NCI-H2196 treated with DMSO at 0.1 percent for 48 hours (cell line): Measurements from ENCODE around the gene NEDD8.

Experiments
- DNase-seq: peaks from one replicate; lab custom pipeline; 2025; ENCODE audit not compliant: unreplicated experiment; lab: John Stamatoyannopoulos, UW

The NEDD8 gene

GRCh38 chr14:24182110-24182882 is 49.9 kb downstream of the NEDD8 start:
- no peak for DNase-seq

- no peak for DNase-seq
These were observed 50.6 kb downstream of the NEDD8 start for GRCh38 chr14:24181371-24182077.

- peak; percentile 36 for DNase-seq
These were observed 52.0 kb downstream of the NEDD8 start for GRCh38 chr14:24179961-24180796.

- DNase-seq = no peak
These were observed 52.7 kb downstream of the NEDD8 start for GRCh38 chr14:24179294-24179960.

GRCh38 chr14:24178399-24179178 is 53.6 kb downstream of the NEDD8 start:
- DNase-seq = no peak

- no peak for DNase-seq
These were observed 54.3 kb downstream of the NEDD8 start for GRCh38 chr14:24177891-24178290.

- no peak for DNase-seq
These were observed 54.9 kb downstream of the NEDD8 start for GRCh38 chr14:24177041-24177825.

- no peak for DNase-seq
These were observed 55.6 kb downstream of the NEDD8 start for GRCh38 chr14:24176599-24176998.

- DNase-seq = no peak
These were observed 59.3 kb downstream of the NEDD8 start for GRCh38 chr14:24172871-24173281.

- DNase-seq = no peak
These were observed 59.8 kb downstream of the NEDD8 start for GRCh38 chr14:24172261-24172860.

GRCh38 chr14:24171422-24172260 is 60.5 kb downstream of the NEDD8 start, which contains the start of gene REC8:
Gene REC8 (plus strand): TSS chr14:24172080. CDS start chr14:24172553, 473 bp downstream.
- no peak for DNase-seq

GRCh38 chr14:24167469-24168114 is 64.6 kb downstream of the NEDD8 start:
- no peak for DNase-seq
